Fibroblast of mammary gland (primary cell): ENCODE measurements around the gene MYBPH.

ENCODE experiments used
- DNase-seq: peaks from one replicate; pipeline ENCODE4 v3.0.0-alpha.2; 2010; ENCODE audit warnings: low read depth
- H3K4me3 ChIP-seq: 2 replicates; pipeline ENCODE4 v1.5.1; 2011; ENCODE audit warnings: low read depth, mild to moderate bottlenecking, low read length, moderate library complexity; ENCODE audit not compliant: control insufficient read depth
- CTCF ChIP-seq: conservative IDR thresholded peaks from 2 replicates; pipeline ENCODE4 v1.5.1; 2011; ENCODE audit warnings: low read depth, low read length, inconsistent platforms; ENCODE audit not compliant: control insufficient read depth, insufficient read depth

MYBPH gene

GRCh38 chr1:203177470-203178039 is 1.9 kb upstream of the MYBPH start:
- H3K4me3 ChIP-seq = no peak overlapping the region
- TF ChIP-seq CTCF = no peak
- peak; percentile 70 for DNase-seq

- TF ChIP-seq CTCF = no peak
- peak; percentile 50 for DNase-seq
- H3K4me3 ChIP-seq = no peak overlapping the region
Observed at GRCh38 chr1:203177036-203177405, 1.4 kb upstream of the MYBPH start.

GRCh38 chr1:203176273-203177035 is 828 bp upstream of the MYBPH start:
- no peak overlapping the region for H3K4me3 ChIP-seq
- no peak for TF ChIP-seq CTCF
- no peak for DNase-seq

GRCh38 chr1:203175827-203176241 is 208 bp upstream of the MYBPH start:
- DNase-seq = no peak
- H3K4me3 ChIP-seq = no peak overlapping the region

GRCh38 chr1:203174324-203174985 is 1.2 kb downstream of the MYBPH start:
- no peak overlapping the region for H3K4me3 ChIP-seq
- DNase-seq = no peak
- TF ChIP-seq CTCF = no peak

More at GRCh38 chr1:203175827-203176241, 208 bp upstream of the MYBPH start:
- TF ChIP-seq CTCF = no peak

- TF ChIP-seq CTCF = no peak
- no peak for DNase-seq
- H3K4me3 ChIP-seq = no peak overlapping the region
Observed at GRCh38 chr1:203173566-203173965, 2.1 kb downstream of the MYBPH start.
